ENCODE results near the gene SCOC. TPM values are rescaled to one million over a fixed set of nuclear protein-coding genes. Genes with fewer than 3 reads are reported as not detected.
A peak's percentile ranks its signal among the peaks of the same experiment; 100 is the strongest.

SCOC gene
- total and polyA plus RNA-seq, 2 of the 13 experiments (the other 11 are each of a cell fraction or from before 2014, with no cell fraction given): 43.8 to 65.2 TPM

- TF ChIP-seq ZNF781 (CRISPR knock-in tag; IDR thresholded peaks at IDR 0.05; ENCODE audit: borderline replicate concordance, not compliant biosample characterization): no peak
- TF ChIP-seq ZNF777 (CRISPR knock-in tag; IDR thresholded peaks at IDR 0.05): no peak
- TF ChIP-seq GZF1 (CRISPR knock-in tag; IDR thresholded peaks at IDR 0.05): no peak
- no peak for TF ChIP-seq ZNF704 (CRISPR knock-in tag; IDR thresholded peaks at IDR 0.05; ENCODE audit: borderline replicate concordance)
- TF ChIP-seq, protein P1, sequence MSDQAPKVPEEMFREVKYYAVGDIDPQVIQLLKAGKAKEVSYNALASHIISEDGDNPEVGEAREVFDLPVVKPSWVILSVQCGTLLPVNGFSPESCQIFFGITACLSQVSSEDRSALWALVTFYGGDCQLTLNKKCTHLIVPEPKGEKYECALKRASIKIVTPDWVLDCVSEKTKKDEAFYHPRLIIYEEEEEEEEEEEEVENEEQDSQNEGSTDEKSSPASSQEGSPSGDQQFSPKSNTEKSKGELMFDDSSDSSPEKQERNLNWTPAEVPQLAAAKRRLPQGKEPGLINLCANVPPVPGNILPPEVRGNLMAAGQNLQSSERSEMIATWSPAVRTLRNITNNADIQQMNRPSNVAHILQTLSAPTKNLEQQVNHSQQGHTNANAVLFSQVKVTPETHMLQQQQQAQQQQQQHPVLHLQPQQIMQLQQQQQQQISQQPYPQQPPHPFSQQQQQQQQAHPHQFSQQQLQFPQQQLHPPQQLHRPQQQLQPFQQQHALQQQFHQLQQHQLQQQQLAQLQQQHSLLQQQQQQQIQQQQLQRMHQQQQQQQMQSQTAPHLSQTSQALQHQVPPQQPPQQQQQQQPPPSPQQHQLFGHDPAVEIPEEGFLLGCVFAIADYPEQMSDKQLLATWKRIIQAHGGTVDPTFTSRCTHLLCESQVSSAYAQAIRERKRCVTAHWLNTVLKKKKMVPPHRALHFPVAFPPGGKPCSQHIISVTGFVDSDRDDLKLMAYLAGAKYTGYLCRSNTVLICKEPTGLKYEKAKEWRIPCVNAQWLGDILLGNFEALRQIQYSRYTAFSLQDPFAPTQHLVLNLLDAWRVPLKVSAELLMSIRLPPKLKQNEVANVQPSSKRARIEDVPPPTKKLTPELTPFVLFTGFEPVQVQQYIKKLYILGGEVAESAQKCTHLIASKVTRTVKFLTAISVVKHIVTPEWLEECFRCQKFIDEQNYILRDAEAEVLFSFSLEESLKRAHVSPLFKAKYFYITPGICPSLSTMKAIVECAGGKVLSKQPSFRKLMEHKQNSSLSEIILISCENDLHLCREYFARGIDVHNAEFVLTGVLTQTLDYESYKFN (CRISPR knock-in tag; conservative IDR thresholded peaks at IDR 0.05): 0 out of 2 replicates have a peak, but pooled peaks have one; percentile 3
- 0 out of 2 replicates have a peak, but pooled peaks have one; percentile 9 for TF ChIP-seq ARID5B (CRISPR knock-in tag; IDR thresholded peaks at IDR 0.05)
- TF ChIP-seq ZNF850 (CRISPR knock-in tag; conservative IDR thresholded peaks at IDR 0.05): 0 out of 2 replicates have a peak, but pooled peaks have one; percentile 14
- peak; percentile 58; the same call in 1 of the 2 replicates for TF ChIP-seq ZNF12 (CRISPR knock-in tag; IDR thresholded peaks at IDR 0.05)
- TF ChIP-seq ZFP37 (CRISPR knock-in tag; IDR thresholded peaks at IDR 0.05; ENCODE audit: borderline replicate concordance): no peak
- no peak; the same call in 1 of the 2 replicates for TF ChIP-seq ELF3 (CRISPR knock-in tag; IDR thresholded peaks at IDR 0.05)
- TF ChIP-seq SMAD1 (CRISPR knock-in tag; IDR thresholded peaks at IDR 0.05; ENCODE audit: borderline replicate concordance, low read depth): no peak
- TF ChIP-seq, protein P2, sequence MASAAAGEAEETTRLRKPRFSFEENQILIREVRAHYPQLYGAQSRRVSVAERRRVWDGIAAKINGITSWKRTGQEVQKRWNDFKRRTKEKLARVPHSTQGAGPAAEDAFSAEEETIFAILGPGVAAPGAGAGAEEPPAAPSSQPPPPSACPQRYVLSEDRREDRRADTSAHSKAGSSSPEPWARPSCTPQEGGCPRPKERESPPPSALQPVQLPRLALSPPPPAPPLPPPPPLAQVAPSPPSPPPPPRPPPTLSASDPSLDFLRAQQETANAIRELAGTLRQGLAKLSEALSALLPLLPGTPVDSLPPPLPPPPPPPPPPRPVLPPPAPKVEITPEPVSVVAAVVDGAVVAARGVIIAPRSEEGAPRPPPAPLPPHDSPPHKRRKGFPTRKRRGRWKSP (CRISPR knock-in tag; IDR thresholded peaks at IDR 0.05): 0 out of 2 replicates have a peak, but pooled peaks have one; percentile 10
- TF ChIP-seq ZNF546 (CRISPR knock-in tag; conservative IDR thresholded peaks at IDR 0.05): 0 out of 2 replicates have a peak, but pooled peaks have one; percentile 2
- TF ChIP-seq SMARCC2 (IDR thresholded peaks at IDR 0.05): no peak
- TF ChIP-seq, protein P3, sequence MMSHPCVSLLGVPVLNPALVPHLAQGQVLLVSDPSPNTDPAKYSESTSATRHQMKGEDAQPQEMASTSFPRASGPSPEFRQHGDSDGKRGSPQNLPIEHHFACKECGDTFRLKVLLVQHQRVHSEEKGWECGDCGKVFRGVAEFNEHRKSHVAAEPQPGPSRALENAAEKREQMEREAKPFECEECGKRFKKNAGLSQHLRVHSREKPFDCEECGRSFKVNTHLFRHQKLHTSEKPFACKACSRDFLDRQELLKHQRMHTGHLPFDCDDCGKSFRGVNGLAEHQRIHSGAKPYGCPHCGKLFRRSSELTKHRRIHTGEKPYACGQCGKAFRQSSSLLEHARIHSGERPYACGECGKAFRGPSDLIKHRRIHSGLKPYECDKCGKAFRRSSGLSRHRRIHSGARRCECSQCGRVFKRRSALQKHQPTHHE (CRISPR knock-in tag; IDR thresholded peaks at IDR 0.05; ENCODE audit: borderline replicate concordance): no peak
- TF ChIP-seq PHF20 (CRISPR knock-in tag; IDR thresholded peaks at IDR 0.05): no peak
- TF ChIP-seq SIX1 (CRISPR knock-in tag; IDR thresholded peaks at IDR 0.05; ENCODE audit: borderline replicate concordance): no peak
- TF ChIP-seq PHF8 (CRISPR knock-in tag; IDR thresholded peaks at IDR 0.05): no peak
Observed at GRCh38 chr4:140427919-140428471, 54.5 kb downstream of the SCOC start (continued).
